GM12891 (cell line): Measurements from ENCODE around the gene ZNF438.

Experiments
- PAX5 ChIP-seq: IDR thresholded peaks from 2 replicates; pipeline ENCODE4 v1.6.1; 2011; ENCODE audit warnings: low read length, moderate library complexity, mild to moderate bottlenecking; ENCODE audit not compliant: insufficient read depth, severe bottlenecking
- POLR2A ChIP-seq: IDR thresholded peaks from 2 replicates; pipeline ENCODE4 v1.6.1; 2011; ENCODE audit warnings: low read depth, low read length, control low read depth
- POLR2AphosphoS5 ChIP-seq: IDR thresholded peaks from 2 replicates; pipeline ENCODE4 v1.6.1; 2011; ENCODE audit warnings: low read depth, low read length, control low read depth
- SPI1 ChIP-seq: IDR thresholded peaks from 2 replicates; pipeline ENCODE4 v1.6.1; 2011; ENCODE audit warnings: low read depth, low read length, control low read depth

DNA sequence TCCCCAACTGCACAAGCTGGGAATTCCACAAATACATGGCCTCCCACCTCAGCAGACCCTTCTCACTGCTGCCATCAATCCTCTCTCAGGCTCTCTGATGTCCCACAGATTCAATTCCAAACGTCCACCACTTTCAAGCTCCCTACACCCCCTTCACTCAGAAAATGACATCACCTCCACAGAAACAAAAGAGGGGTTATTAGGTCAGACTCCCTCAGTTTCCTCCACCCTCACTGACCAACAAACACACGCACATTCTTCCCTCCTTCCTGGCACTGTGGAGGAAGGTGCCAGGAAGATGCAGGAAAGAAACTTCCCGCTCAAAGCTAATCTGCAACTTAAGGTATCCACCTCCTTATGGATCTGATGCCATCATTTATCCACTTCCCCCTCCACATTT lies 18.3 kb downstream of the ZNF438 start:
- TF ChIP-seq PAX5 (no peak), POLR2AphosphoS5 (no peak), POLR2A (no peak), SPI1 (no peak)
